Measurements from ENCODE around the gene NSUN3.
A peak's percentile ranks its signal among the peaks of the same experiment; 100 is the strongest.

NSUN3 gene

DNA sequence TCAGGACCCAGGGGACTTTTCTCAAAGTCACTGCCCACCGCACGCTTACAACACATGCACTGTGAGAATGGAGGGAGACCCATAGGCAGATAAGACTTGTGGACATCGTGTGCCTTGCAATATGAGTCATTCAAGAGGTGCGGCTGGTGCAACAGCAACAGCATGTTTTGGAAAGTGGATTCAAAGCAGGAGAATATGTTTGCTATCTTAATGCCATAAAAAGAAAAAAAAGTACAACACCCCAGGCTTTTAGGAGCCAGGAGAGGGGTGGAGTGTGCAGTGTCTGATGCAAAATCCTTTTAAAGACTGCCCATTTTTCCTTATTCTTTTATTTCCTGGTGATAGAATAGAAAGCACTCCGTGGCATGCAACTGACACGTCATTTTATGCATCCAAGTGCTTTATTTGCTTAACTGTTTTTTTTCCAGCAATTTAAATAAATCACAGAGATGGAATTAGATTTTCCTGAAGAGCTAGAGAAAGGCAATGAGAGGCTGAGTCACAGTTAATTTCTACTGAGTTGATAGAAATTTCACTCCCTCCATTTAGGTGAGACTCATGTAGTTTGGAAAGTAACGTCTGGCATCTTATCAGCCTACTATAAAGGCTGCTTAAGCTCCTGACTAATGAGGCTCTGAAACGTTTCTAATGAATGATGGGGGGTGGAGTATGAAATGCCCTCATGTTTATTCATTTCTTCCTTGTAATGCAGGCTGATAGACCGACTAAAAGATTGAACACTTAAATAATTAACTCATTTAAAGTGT is 96.4 kb downstream of the NSUN3 start:
- DNase-seq (ENCODE audit: low read depth in 1 of 2, low spot score in 1 of 2), result no peak
- in situ Hi-C loops (cut with HindIII; ENCODE audit: low pct_unique_long_range_greater_than_20kb, low sequenced_read_pairs), result no loop called here
- TF ChIP-seq JUND (IDR thresholded peaks at IDR 0.05; ENCODE audit: low read depth), result no peak

DNA sequence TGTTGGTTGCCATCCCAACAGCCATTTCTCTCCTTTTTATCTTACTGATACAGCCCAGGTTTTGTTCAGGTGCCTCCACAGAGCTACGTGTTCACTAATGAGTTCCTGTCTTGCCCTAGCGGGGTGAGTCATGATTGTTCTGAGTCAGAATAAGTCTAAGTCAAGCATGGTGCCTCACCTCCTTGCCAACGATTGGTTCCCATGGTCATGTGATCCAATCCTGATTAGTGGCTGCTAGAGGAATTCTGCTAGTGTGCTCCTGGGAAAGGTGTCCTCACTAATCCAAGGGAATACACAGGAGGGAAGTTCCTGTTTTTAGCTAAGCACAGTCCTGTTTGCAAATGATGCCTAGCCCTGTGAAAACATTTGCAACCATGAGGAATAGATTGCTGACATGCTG is 99.8 kb downstream of the NSUN3 start:
- in situ Hi-C loops (cut with HindIII; ENCODE audit: low pct_unique_long_range_greater_than_20kb, low sequenced_read_pairs), result no loop called here
- no peak for TF ChIP-seq JUND (IDR thresholded peaks at IDR 0.05; ENCODE audit: low read depth)
- peak in 1 of 2 experiments; percentile 16 for DNase-seq (ENCODE audit: low read depth in 1 of 2, low spot score in 1 of 2)

DNA sequence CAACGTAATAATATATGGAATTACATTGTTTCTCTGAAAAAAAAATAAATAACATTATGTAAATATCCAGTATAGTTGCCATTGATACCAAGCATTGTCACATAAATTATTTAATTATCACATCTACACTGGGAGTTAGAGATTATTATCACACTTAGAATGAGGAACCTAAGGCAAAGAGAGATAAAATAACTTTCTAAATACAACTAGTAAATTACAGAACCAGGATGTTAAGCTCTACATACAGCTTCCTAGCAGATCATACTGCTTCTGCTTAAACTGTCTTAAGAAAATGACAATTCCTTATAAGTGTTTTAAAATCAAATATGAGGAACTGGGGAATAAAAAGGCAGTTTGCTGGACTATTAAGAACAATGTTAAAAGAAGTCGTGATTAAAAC is 104.5 kb downstream of the NSUN3 start:
- in situ Hi-C loops (cut with HindIII; ENCODE audit: low pct_unique_long_range_greater_than_20kb, low sequenced_read_pairs), result no loop called here
- no peak for DNase-seq (ENCODE audit: low read depth in 1 of 2, low spot score in 1 of 2)
- no peak for TF ChIP-seq JUND (IDR thresholded peaks at IDR 0.05; ENCODE audit: low read depth)

- TF ChIP-seq JUND (IDR thresholded peaks at IDR 0.05; ENCODE audit: low read depth), result no peak
- DNase-seq (ENCODE audit: low read depth in 1 of 2, low spot score in 1 of 2), result no peak
- in situ Hi-C loops (cut with HindIII; ENCODE audit: low pct_unique_long_range_greater_than_20kb, low sequenced_read_pairs), result no loop called here
Observed at GRCh38 chr3:94167796-94168195, 104.9 kb downstream of the NSUN3 start.

DNA sequence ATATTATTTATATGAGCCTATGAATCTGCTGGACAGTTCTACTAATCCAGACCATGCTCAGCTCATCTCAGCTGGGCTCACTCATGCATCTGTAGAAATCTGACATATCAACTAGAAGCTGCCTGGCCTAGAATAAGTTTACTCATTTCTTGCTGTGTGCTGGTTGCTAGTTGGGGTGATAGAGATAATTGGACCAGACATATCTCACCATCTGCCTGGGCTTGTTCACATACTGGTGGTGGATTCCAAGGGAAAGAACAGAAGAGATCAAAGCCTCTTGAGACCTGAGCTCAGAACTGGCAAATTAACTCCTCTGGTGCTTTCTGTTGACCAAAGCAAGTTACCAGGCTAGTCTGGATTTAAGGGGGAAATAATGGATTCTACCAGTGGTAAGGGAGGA is 109.1 kb downstream of the NSUN3 start:
- no peak for TF ChIP-seq JUND (IDR thresholded peaks at IDR 0.05; ENCODE audit: low read depth)
- in situ Hi-C loops (cut with HindIII; ENCODE audit: low pct_unique_long_range_greater_than_20kb, low sequenced_read_pairs), result no loop called here
- DNase-seq (ENCODE audit: low read depth in 1 of 2, low spot score in 1 of 2), result no peak

- TF ChIP-seq JUND (IDR thresholded peaks at IDR 0.05; ENCODE audit: low read depth), result no peak
- in situ Hi-C loops (cut with HindIII; ENCODE audit: low pct_unique_long_range_greater_than_20kb, low sequenced_read_pairs), result no loop called here
- DNase-seq (ENCODE audit: low read depth in 1 of 2, low spot score in 1 of 2), result no peak
Observed at GRCh38 chr3:94172695-94173310, 109.9 kb downstream of the NSUN3 start.

DNA sequence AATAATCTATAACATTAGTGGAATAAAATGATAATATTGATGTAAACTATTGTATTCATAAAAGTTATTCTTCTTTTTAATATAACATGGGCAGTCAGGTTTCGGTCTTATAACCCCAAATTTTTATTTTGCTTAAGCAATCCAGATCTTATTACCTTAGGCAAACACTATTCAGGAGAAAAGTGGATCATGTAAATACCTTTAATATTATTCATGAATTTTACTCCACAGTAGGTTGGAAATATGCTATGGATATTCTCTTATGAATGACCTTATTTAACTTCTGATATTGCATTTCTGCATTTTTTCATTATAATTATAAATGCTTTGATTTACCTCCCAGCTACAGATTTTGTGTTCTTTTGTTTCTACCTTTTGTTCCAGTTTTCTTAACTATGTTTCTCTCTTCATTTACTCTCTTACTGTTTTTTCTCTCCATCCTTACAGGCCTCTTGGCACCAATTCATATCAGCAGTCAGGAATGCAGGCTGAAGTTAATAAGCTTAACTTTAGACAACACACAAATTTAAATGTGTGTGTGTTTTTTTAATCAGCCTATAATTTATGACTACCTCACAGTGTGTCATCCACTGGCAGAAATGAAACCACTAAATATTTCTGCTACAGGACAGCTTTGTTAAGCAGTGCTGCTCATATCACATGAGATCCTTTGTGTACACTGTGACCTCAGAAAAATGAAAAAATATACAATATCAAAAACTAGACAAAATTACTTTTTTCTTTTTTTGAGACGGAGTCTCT is 111.0 kb downstream of the NSUN3 start:
- no peak for DNase-seq (ENCODE audit: low read depth in 1 of 2, low spot score in 1 of 2)
- TF ChIP-seq JUND (IDR thresholded peaks at IDR 0.05; ENCODE audit: low read depth), result no peak
- in situ Hi-C loops (cut with HindIII; ENCODE audit: low pct_unique_long_range_greater_than_20kb, low sequenced_read_pairs), result no loop called here

DNA sequence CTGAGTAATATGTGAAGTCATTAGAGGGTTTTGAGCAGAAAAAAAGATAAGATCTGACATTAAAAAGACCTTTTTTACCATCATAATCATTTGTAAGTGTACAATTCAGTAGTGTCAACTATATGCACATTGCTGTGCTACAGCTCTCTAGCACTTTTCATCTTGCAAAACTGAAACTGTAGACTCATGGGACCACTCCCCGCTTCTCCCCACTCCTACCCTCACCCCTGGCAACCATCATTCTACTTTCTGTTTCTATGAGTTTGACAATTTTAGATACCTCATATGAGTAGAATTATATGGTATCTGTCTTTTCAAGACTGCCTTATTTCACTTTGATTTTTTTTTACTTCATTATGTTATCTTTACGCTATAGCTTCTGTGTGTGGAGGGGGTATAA is 112.8 kb downstream of the NSUN3 start:
- in situ Hi-C loops (cut with HindIII; ENCODE audit: low pct_unique_long_range_greater_than_20kb, low sequenced_read_pairs), result no loop called here
- TF ChIP-seq JUND (IDR thresholded peaks at IDR 0.05; ENCODE audit: low read depth), result no peak
- DNase-seq (ENCODE audit: low read depth in 1 of 2, low spot score in 1 of 2), result no peak

GRCh38 chr3:94176988-94177745 is 114.3 kb downstream of the NSUN3 start:
- no peak for DNase-seq (ENCODE audit: low read depth in 1 of 2, low spot score in 1 of 2)
- in situ Hi-C loops (cut with HindIII; ENCODE audit: low pct_unique_long_range_greater_than_20kb, low sequenced_read_pairs), result no loop called here
- no peak for TF ChIP-seq JUND (IDR thresholded peaks at IDR 0.05; ENCODE audit: low read depth)

Measured in T47D (cell line).